CD14-positive monocyte (primary cell): ENCODE results near the gene CRIM1. TPM values are rescaled to one million over a fixed set of nuclear protein-coding genes. Genes with fewer than 3 reads are reported as not detected.

Source experiments
- DNase-seq, 3 donors: peaks; one replicate each; pipeline ENCODE4 v3.0.0-alpha.2; 2011 to 2022
- H2AFZ ChIP-seq: 2 replicates; pipeline ENCODE4 v1.6.0; 2012; ENCODE audit warnings: mild to moderate bottlenecking, low read depth, low read length, inconsistent platforms; ENCODE audit not compliant: insufficient read depth, poor library complexity, severe bottlenecking
- H3K27ac ChIP-seq, 2 donors: 1 replicate in 1 of 2; 2 replicates in 1 of 2; pipeline ENCODE4 v1.5.1; 2012 to 2013; ENCODE audit warnings: low read length in 2 of 2, control low read depth in 1 of 2, inconsistent platforms in 1 of 2, low read depth in 1 of 2, mild to moderate bottlenecking in 1 of 2
- H3K27me3 ChIP-seq, 2 donors: one replicate each; pipeline versions ENCODE4 v1.6.0 to v1.6.1; 2011 to 2013; ENCODE audit warnings: low read length in 2 of 2; ENCODE audit not compliant: control insufficient read depth in 2 of 2, insufficient read depth in 2 of 2
- H3K36me3 ChIP-seq, 2 donors: replicated peaks in 1 of 2; 1 replicate in 1 of 2; 2 replicates in 1 of 2; pipeline versions ENCODE4 v1.5.1 to v1.6.1; 2012 to 2013; ENCODE audit warnings: low read length in 2 of 2, control low read depth in 1 of 2, inconsistent platforms in 1 of 2, mild to moderate bottlenecking in 1 of 2; ENCODE audit not compliant: insufficient read depth in 2 of 2, control insufficient read depth in 1 of 2
- H3K4me1 ChIP-seq, 2 donors: 1 replicate in 1 of 2; 2 replicates in 1 of 2; pipeline versions ENCODE4 v1.5.1 to v1.6.1; 2012 to 2013; ENCODE audit warnings: low read length in 2 of 2, control low read depth in 1 of 2, inconsistent platforms in 1 of 2, mild to moderate bottlenecking in 1 of 2, moderate library complexity in 1 of 2; ENCODE audit not compliant: insufficient read depth in 2 of 2, control insufficient read depth in 1 of 2
- H3K4me2 ChIP-seq: replicated peaks from 2 replicates; pipeline ENCODE3; 2012; ENCODE audit warnings: low read length, moderate library complexity, mild to moderate bottlenecking; ENCODE audit not compliant: poor library complexity, severe bottlenecking; ENCODE audit errors: extremely low read depth
- H3K4me3 ChIP-seq, 3 experiments: fragments of 200-600 bp in 1 of 3; sonication (generic) in 1 of 3; replicated peaks in 1 of 3; 1 replicate in 2 of 3; 2 replicates in 1 of 3; pipeline ENCODE4 v1.5.1; 2011 to 2013; ENCODE audit warnings: low read length in 3 of 3, mild to moderate bottlenecking in 3 of 3, control low read depth in 2 of 3, low read depth in 2 of 3, inconsistent platforms in 1 of 3, moderate library complexity in 1 of 3
- H3K79me2 ChIP-seq: 2 replicates; pipeline ENCODE4 v1.6.0; 2012; ENCODE audit warnings: mild to moderate bottlenecking, control low read depth, inconsistent platforms, low read length, moderate library complexity; ENCODE audit not compliant: insufficient read depth
- H3K9ac ChIP-seq: 2 replicates; pipeline ENCODE4 v1.6.0; 2017; ENCODE audit warnings: low read length, mild to moderate bottlenecking; ENCODE audit not compliant: insufficient read depth, poor library complexity, severe bottlenecking
- H3K9me3 ChIP-seq, 2 donors: replicated peaks in 1 of 2; 1 replicate in 1 of 2; 2 replicates in 1 of 2; pipeline versions ENCODE4 v1.5.1 to v1.6.1; 2012 to 2013; ENCODE audit warnings: low read length in 2 of 2, control low read depth in 1 of 2; ENCODE audit not compliant: control insufficient read depth in 1 of 2, insufficient read depth in 1 of 2
- H4K20me1 ChIP-seq: 2 replicates; pipeline ENCODE4 v1.6.0; 2012; ENCODE audit warnings: mild to moderate bottlenecking, low read length, control low read depth, moderate library complexity; ENCODE audit not compliant: insufficient read depth
- H3K27ac Mint-ChIP-seq, 7 donors: one replicate each; pipeline ENCODE4 v1.8.0; 2020; ENCODE audit warnings: mild to moderate bottlenecking in 7 of 7, mixed read lengths in 7 of 7, moderate library complexity in 6 of 7, inconsistent platforms in 2 of 7
- H3K27me3 Mint-ChIP-seq, 3 donors: one replicate each; pipeline ENCODE4 v1.8.0; 2021 to 2022; ENCODE audit warnings: low read depth in 3 of 3, mild to moderate bottlenecking in 3 of 3, mixed read lengths in 3 of 3, moderate library complexity in 3 of 3, inconsistent platforms in 1 of 3
- H3K36me3 Mint-ChIP-seq, 2 donors: one replicate each; pipeline ENCODE4 v1.8.0; 2020; ENCODE audit warnings: mixed read lengths in 2 of 2, inconsistent platforms in 1 of 2, mild to moderate bottlenecking in 1 of 2
- H3K4me1 Mint-ChIP-seq: one replicate; pipeline ENCODE4 v1.8.0; 2020; ENCODE audit warnings: mild to moderate bottlenecking, mixed read lengths
- H3K4me3 Mint-ChIP-seq, 2 donors: one replicate each; pipeline ENCODE4 v1.8.0; 2020; ENCODE audit warnings: mild to moderate bottlenecking in 2 of 2, mixed read lengths in 2 of 2, moderate library complexity in 1 of 2
- H3K9me3 Mint-ChIP-seq, 7 donors: one replicate each; pipeline ENCODE4 v1.8.0; 2020 to 2022; ENCODE audit warnings: mixed read lengths in 7 of 7, mild to moderate bottlenecking in 6 of 7, moderate library complexity in 6 of 7, inconsistent platforms in 2 of 7
- CTCF ChIP-seq: fragments of 200-600 bp; IDR thresholded peaks from one replicate; pipeline ENCODE4 v1.8.0; 2022; ENCODE audit warnings: antibody characterized with exemption, mild to moderate bottlenecking
- WGBS: methylation state at CpG from one replicate; pipeline ENCODE4 v1.1.5; 2013; ENCODE audit warnings: missing lambda C conversion rate; ENCODE audit not compliant: insufficient coverage; 5-methylcytosine and 5-hydroxymethylcytosine counted together
- intact Hi-C, 2 donors: fragments of 100-400 bp; cut with micrococcal nuclease; formaldehyde crosslinking; loops; one replicate each; pipeline versions ENCODE4 v1.15.0 to v1.15.1; 2023
- polyA plus RNA-seq, 3 donors: library from polyadenylated mRNA; depleted of rRNA in 1 of 3; unstranded in 2 of 3; stranded (reverse) in 1 of 3; fragments of 300-500 nt in 2 of 3; fragments of >200 nt in 1 of 3; fragmentation: Illumina TruSeq in 2 of 3; gene quantifications; 1 replicate in 2 of 3; 2 replicates in 1 of 3; pipeline ENCODE4 v1.2.3, GENCODE V29; 2012 to 2021

CRIM1 gene
- polyA plus RNA-seq, 3 donors: 0.08 to 0.27 TPM; not detected in 1

GRCh38 chr2:36405183-36405582 is 49.6 kb downstream of the CRIM1 start:
- H2AFZ ChIP-seq: no peak overlapping the region
- no peak for DNase-seq
- no peak overlapping the region for H3K4me2 ChIP-seq
- Mint-ChIP-seq H3K4me3 (no peak overlapping the region), H3K27ac (peak overlapping the region in 1 of 7 donors; percentile 32), H3K36me3 (no peaks in the 10 kb centered on the region), H3K9me3 (no peaks in the 10 kb centered on the region), H3K4me1 (peaks cover 13% of the 10 kb centered on the region), H3K27me3 (no peaks in the 10 kb centered on the region)
- no peaks in the 10 kb centered on the region for H3K79me2 ChIP-seq
- H4K20me1 ChIP-seq: no peaks in the 10 kb centered on the region
- no peaks in the 10 kb centered on the region for H3K9me3 ChIP-seq
- H3K4me3 ChIP-seq: no peak overlapping the region
- no peak overlapping the region for H3K27ac ChIP-seq
- peaks cover 0 to 3% of the 10 kb centered on the region in 2 donors for H3K4me1 ChIP-seq
- intact Hi-C loops: no loop called here
- H3K27me3 ChIP-seq: no peaks in the 10 kb centered on the region
- no peaks in the 10 kb centered on the region for H3K36me3 ChIP-seq
- TF ChIP-seq CTCF: no peak
- H3K9ac ChIP-seq: no peak overlapping the region
- WGBS: 35% methylated on average over 3 of the region's 5 CpGs

GRCh38 chr2:36406296-36406695 is 50.7 kb downstream of the CRIM1 start:
- intact Hi-C loops: no loop called here
- DNase-seq: no peak
- Histone ChIP-seq H3K9me3 (no peaks in the 10 kb centered on the region), H3K27me3 (no peaks in the 10 kb centered on the region), H2AFZ (no peak overlapping the region), H3K79me2 (no peaks in the 10 kb centered on the region), H3K4me2 (no peak overlapping the region), H3K27ac (no peak overlapping the region), H3K4me3 (no peak overlapping the region), H3K9ac (no peak overlapping the region), H3K36me3 (no peaks in the 10 kb centered on the region), H3K4me1 (peaks cover 0 to 3% of the 10 kb centered on the region in 2 donors), H4K20me1 (no peaks in the 10 kb centered on the region)
- Mint-ChIP-seq H3K4me3 (no peak overlapping the region), H3K27ac (no peak overlapping the region), H3K4me1 (peaks cover 13% of the 10 kb centered on the region), H3K36me3 (no peaks in the 10 kb centered on the region), H3K27me3 (no peaks in the 10 kb centered on the region), H3K9me3 (no peaks in the 10 kb centered on the region)
- no peak for TF ChIP-seq CTCF
- WGBS: 100% methylated on average over 1 of the region's 3 CpGs
